Measurements from ENCODE around the gene LRRN2.

LRRN2 gene

DNA sequence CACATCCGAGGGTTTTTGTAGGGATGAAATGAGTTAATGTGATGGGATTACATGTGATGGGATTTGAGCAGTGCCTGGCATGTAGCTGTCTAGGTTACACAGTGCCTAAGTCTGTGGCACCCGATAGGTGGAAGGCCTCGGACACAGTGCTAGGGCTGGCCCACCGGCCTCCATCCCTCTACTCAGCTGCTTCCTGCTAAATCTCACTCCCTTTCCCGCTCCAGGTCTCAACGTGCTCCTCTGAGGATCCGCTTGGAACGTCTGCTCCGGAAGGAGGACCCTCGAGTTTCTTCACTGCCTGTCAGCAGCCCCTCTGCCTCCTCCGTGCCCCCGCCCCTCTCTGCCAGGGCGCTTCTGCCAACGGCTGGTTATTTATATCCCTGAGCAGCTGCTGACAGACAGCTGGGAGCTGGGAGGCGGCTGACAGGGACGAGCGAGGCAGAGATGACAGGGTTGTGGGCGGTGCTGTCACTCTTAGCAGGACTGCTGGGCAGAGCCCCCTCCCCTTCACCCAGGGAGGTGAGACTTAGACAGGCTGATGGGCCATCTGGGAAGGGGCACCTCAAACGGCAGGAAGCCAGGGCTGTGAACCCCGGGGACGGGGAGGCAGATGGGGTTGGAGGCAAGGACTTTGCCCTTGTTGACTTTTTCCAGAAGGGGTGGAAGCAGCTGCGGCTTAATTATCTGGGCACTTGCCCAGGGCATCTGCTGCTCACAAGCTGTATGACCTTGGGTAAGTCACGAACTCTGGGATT is 26.6 kb upstream of the LRRN2 start:
- DNase-seq, result no peak

DNA sequence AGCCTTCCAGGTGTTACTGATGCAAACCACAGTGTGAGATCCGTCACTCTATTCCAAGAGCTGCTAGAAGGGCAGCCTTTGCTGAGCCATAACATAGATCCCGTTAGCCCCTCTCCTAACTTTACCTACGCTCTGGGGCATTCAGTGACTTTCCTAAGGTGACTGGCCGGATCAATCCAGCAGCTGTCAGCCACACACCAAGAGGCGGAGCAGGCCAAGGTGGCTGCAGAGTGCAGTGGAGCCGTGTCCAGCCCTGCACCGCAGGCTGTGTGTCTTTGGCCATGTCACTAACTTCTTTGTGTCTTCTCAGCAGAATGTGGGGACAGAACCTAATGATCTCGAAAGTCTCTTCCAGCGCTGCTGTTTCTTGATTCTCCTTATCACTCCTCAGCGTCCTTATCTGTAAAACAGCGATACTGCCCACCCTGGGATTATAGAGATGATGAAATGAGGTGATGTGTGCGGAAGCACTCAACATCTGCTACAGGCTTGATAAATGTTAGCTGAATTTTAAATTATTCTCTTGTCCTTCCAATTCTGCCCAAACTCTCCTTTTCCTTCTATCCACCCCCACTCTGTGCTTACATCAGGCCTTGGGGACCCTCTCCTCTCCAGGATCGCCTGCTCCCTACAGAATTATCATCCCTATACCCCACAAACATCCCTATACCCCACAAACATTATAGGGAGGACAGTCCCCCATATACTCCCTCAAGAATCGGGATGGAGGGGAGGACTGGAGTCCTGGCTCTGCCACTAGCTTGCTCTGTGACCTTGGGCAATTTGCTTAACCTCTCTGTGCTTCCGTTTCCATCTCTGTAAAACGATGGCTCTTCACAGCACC is 25.8 kb upstream of the LRRN2 start:
- no peak for DNase-seq

DNA sequence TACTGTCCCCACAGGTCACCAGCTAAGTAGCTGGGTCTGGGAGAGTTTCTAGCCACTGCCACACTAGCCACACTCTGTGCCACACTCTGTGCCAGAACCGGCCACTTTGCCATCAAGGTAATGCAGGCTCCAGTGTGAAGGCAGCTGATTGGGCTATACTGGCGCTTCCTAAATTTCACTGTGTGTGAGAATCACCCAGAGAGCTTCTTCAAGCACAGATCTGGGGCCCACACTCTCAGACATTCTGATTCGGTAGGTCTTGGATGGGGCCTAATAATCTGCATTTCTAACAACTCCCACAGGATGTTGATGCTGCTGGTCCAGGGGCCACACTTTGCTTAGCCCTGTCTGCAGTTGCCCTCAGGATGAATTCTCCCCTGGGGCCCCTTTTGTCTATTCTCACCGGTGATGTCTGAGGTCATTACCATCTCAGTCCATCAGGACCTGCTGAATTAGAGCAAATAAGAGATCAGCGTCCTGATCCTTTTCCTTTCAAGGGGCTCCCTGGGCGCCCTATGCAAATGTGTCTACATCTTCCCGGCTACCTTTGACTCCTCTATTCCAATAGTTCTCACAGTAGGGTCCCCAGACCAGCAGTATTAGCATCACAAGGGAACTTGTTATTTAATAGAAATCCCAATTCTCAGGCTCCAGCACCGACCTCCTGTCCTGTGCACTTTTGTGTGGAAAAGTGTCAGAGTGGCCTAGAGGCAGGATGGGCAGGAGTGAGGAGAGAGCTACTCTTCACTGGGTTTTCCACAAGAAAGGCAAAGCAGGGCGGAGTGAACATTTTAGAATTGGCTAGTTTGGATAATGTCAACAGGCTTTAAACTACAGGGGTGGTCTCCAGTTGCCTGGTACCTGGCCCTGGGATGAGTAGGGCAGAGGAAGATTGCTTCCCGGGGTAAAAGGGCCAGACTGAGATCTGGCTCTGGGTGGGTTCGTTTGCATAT is 24.7 kb upstream of the LRRN2 start:
- DNase-seq, result no peak

DNA sequence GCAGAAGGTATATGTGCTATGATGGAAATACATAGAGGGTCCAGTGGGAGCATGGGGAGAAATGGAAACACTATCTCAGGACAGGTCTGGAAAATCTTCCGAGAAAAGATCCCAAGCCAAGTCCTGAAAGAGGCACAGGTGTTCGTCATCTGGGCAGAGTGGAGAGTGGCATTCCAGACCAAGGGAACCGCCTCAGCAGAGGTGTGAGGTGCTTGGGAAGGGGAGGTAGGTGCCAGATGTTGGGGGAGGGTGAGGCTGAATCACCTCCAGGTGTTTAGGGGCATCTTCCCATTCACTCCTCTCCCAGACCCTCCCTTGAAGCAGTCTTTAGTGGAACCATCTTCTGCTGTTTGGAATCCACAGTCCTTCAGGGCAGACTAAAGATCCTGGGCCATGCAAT is 23.5 kb upstream of the LRRN2 start:
- DNase-seq, result no peak

DNA sequence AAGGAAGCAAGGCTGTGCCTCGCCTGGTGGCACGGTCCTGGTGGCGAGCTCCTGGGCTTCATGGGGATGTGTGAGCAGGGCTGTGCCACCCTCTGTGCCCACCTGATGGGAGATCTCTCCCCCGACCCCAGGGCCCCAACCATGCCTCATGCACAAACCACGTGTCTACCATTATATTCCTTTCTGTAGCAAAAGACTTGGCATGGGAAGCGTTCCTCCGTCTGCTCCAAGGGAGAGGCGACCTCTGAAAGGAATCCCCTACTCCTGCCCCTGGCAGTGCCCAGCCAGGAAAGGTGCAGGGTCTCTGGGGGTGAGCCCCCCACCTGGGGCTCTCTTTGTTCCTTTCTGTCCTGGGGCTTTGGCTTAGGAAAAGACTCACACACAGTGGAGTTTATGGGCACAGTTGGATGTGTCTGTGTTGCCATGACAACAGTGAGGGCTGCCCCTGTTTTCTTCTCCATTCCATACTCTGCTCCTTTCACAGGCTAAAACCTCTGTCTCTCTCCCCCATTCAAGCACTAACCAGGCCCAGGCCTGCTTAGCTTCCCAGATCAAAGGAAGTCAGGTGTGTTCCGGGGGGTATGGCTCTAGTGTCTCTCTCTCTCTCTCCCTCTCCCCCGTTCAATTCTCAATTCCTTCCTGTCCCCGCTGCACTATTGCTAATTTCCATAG is 21.4 kb upstream of the LRRN2 start:
- no peak for DNase-seq

DNA sequence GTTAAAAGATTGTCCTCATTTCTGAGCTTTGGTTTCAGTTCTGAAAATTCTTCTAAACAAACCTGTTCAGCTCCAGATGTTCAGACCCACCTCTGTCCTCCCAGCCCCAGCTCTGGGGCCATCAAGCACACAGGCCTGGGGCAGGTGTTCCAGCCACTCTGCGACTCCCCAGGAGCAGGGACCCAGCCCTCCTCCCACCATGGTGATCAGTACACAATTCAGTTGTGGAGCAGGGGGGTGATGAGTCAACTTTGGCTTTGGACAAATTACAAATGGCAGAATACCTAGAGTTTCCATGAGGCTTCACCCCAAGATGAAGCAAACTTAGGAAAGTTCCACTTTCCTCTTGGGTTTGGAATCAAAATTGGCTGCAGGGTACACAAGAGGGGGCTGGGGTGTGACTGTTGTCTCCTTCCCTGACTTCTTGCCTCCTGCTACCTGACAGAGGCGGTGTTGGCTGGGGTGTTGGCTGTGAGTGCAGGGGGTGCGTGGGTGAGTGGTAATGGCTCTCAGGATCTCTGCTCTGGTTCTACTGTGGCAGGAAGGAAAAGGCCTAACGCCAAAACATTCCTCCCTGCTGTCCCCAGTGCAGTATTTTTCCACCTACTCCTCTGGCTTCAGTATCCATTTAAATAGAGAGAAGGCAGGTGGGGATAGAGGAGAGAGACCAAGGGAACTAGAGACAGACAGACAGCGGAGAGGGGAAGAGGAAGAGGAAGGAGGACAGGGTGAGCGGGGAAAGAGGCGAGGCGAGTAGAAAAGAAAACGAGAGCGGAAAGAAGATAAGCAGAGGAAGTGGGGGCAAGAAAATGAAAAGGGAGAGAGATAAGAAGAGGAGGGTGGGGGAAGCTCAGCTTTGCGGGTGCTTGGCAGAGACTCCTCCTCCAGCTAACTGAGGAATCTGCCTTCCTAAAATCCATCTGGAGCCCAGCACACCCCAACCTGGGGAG is 20.6 kb upstream of the LRRN2 start:
- DNase-seq, result no peak

DNA sequence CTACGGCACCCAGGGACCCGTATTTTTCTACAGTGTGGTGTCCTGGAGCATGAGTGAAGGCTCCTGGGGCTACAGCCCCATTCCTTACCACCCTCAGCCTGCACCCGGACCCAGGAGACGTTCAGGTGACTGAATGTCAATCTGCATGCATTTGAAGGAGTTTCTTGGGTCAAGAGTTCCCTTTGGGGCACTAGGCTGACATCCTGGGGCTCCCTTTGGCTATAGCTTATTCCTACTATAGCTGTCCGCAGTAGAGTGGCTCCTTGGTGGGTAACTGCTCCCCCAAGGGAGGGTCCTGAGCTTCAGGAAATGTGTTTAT is 19.9 kb upstream of the LRRN2 start:
- DNase-seq, result no peak

DNA sequence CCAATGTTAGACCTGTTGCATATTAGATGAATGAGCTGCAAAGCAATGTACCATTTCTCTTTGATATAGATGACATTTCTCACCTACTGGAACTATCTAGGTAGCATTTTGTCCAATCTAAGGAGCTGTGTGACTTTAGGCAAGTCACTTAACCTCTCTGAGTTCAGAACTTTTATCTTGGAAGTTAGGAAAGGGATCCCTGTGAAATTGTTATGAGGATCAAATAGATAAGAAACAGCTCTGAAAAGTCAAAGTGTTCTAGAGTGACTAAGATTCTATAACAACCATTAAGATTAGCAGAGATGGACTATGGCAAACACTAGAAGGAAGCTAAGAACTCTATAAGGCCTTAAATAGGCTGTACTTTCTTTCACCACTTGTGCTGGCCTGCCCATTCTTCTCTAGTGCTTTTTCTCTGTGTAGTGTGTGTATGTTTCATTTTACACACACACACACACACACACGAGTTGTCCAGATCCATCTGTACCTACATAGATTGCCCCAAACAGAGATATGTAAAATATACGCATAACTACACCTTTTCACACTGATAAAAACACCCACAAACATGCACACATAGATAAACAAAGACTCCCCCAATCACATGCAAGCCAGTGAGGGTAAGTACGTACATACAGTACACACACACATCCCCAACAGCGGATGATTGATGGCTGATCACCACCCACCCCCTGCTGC is 19.4 kb upstream of the LRRN2 start:
- DNase-seq, result no peak

DNA sequence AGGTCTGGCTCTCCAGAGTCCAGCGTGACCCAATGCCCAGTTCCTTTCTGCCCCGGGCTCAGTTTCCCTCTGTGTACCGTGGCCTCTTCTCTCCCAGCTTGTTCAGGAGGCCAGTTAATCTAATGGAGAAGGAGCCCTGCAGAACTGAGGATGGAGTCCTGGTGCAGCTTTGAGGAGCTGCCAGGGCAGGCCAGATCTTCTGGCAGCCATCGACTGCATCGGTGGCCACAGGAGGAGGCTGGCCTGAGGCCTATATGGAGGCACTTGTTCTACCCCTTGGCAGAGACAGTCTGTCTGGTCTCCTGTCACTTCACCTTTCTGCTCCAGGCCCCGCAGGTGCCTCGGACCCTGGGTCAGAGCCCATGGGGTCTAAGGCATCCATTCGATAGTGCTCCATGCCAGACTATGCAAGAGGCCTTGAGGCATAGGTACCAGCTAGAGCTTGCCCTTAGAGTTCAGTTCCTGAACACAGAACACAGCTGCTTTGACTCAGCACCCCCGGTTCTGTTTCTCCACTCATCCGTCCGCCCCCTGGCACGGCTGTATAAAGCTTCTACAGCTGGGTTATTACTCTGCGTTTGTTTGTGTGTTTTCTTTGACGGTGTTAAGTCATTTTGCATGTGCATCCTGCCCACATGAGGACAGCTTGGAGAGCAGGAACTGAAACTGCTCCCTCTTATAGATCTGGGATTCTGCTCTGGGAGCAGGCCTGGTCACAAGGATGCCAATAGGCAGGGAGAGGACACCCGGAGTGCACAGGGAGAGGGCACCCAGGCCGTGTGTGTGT is 18.5 kb upstream of the LRRN2 start:
- no peak for DNase-seq

DNA sequence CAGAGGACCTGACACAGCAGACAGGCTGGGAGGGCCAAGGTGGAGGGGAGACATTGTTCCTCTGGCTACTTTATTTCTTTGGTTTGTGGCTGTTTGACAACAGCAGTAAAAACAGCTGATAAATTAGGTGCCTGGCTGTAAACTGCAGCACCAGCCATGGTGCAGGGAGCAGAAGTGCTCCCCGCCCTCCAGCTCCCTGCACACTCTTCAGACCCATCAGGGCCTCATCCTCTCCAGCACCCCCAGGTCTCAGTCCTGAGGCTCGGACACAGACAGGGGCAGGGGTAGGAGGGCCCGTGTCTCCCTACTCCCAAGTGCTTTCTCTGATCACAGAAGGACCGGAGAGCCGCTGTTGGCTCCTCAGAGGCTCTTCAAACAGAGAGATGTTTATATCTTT is 17.7 kb upstream of the LRRN2 start:
- DNase-seq, result no peak

DNA sequence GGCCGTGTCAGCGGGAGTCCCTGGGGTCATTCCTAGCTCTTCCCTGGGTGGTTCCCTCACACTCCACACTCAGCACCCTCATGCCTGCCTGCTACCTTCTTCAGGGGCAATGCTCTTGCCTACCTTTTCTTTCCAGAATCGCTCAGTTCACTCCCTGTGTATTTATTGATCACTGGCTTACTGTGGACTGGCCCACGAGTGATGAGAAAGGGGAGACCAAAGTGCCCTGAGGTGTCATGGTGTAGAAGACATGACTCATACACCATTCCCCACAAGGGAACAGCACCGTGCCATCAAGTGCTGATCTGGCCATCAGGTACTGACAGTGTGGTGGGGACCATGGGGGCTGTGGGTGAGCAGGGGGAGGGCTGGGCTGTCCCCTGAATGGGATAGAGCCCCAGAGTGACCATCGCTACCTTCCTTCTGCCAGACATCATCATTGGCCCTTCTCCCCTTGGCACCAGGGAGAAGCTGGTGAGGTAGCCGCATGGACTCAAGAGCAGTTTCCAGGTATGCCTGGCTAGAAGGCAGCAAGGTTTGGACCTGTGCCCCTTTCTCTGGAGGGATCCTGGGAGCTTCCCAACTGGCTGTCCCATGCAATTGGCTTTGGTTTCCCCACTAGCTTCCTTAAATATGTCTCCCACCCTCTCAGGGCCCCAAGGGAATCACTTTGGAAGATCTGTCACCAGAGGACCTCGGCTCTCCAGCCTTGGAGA is 17.2 kb upstream of the LRRN2 start:
- no peak for DNase-seq

DNA sequence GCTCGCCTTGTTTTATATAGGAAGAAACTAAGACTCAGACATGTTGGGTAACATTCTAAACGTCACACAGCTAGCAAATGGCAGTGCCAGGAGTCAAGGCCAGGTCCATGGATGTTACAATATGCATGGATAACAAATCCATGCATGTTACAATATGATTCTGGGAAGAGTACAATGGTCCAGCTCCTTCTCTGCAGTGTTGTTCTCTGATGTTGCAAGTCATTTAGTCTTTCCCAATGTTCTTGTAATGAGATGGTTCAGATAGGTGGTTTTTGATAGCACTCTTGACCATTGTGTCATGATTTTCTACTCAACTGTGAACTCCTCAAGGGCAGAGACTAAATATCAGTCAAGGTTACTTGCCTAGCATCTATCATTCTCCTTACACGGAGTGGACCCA is 15.7 kb upstream of the LRRN2 start:
- DNase-seq, result no peak

DNA sequence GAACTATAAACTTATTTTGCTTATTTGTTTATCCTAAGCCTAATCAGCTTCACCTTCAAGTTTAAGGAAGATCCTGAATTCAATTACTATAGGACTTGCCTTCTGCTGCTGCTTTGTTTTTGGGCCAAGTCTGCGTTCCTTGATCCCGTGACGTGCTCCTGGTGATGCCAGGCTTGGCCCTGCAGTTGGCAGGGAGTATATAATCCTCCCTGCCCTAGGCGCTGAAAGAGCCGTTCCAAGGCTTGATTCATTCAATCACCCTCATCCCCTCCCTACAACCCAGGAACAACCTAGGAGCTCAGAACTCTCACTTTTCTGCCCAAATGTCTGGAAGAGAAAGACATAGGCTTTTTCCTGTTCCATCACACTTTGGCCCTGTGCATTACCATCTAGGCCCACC is 12.4 kb upstream of the LRRN2 start:
- DNase-seq, result no peak

DNA sequence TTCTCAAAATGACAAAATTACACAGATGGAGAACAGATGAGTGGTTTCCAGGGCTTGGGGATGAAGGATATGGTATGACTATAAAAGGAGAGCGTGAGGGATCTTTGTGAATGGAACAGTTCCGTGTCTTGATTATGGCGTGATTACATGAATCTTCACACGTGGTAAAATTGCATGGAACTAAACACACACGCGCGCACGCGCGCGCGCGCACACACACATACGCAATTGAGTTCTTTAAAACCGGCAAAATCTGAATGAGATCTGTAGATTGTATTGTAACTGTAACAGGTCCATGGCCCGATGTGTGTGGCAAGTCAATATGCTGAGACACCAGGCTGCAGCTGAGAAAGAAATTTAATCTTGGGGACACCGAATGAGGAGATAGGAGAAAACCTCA is 11.1 kb upstream of the LRRN2 start:
- DNase-seq, result no peak

DNA sequence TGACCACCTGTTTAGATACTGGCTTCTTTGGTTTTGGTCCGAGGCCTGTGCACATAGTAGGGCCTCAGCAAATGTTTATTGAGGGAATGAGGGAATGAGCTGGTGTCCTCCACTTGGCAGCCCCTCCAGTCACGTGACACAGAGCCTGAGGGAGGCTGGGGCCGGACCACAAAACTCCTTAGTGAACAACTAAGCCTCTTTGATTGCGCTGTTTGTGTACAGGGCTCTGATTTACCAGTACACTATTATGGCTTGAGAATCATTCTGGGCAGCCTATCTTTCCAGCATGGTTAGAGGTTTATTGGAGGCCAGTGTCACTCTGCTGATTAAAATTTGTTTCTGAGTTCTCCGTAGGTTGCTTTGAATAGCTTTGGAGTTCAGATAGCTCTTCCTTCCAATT is 10.2 kb upstream of the LRRN2 start:
- no peak for DNase-seq

DNA sequence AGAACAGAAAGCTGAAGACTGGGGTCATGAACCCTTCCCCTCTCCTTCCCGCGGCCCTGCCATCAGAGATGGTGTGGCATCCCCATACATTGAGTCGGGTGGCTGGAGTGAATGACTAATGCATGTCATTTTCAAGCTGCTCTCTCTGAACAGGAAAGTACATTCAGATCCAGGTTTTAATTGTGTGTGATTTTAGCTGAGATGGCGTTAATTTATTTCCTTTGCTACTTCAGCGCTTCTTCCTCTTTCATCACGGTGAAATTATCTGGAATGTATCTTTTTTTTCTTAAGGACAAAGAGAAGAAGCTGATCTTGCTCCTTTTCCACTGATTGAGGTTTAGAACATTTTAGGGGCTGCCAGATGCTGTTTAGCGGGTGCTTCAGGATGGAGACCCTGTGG is 8.6 kb upstream of the LRRN2 start:
- DNase-seq, result no peak

DNA sequence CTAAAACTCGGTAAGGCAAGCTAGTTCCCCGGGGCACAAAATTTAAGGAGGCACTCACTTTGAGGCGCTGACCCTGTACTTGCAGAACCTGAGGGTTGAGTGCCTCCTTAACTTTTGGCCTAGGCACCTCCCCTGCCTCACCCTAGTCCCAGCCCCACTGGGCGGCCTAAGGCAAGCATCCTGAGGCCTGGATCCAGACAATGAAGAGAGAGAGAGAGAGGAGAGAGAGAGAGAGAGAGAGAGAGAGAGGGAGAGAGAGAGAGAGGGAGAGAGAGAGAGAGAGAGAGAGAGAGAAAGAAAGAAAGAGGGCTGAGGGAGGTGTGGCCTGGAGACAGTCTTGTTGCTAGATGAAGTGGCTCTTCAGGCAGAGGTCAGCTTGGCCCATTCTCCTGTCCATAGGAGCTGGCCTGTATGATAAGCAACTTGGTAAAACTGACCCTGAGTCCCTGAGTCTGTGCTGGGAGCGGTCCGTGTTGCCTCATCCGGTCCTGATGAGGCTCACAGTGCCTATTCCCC is 7.4 kb upstream of the LRRN2 start:
- DNase-seq, result no peak

DNA sequence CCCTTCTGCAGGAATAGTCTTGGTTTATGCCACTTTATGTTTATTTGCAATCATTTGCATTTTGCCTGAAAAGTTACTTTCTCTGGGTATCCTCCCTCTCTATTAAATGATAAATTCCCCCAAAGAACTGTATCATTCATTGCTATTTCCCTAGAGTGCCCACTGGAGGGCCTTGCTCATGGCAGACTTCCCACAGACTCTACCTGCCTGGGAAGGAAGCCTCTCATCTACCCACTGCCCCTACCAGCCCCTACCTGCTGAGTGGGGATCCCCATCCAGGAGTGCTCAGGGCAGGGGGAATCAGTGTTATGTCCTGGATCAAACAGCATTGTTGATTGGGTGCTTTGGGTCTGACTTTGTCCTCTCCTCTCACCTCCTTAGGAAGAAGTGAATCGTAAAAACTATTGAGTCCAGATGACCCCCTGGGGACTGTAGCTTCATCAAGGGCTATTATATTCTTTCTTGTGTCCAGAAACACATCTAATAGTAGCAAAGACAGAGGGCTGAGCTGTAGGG is 6.8 kb upstream of the LRRN2 start:
- no peak for DNase-seq

DNA sequence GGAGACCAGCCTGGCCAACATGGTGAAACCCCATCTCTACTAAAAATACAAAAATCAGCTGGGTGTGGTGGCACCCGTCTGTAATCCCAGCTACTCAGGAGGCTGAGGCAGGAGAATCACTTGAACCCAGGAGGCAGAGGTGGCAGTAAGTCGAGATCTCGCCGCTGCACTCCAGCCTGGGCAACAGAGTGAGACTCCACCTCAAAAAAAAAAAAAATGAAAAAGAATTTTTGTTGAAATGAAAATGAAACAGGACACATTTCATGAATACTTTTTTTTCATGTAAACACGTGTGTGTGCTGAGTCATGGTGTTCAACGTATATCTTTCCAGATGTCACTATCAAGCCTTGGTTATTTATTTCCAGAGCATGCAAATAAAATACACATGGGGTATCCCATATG is 5.8 kb upstream of the LRRN2 start:
- peak; percentile 15 for DNase-seq
